GM19463 (cell line): Measurements from ENCODE around the gene C1QTNF12.
"Not testable (repeated sequence)": the region's sequence is repeated elsewhere in the genome, so short reads cannot be mapped to it uniquely, and the experiment has no call there.

Experiments
- ATAC-seq: cut with Tn5 transposase; IDR thresholded peaks from one replicate; pipeline ENCODE4 v1.9.1; 2021; ENCODE audit warnings: mild to moderate bottlenecking, moderate library complexity; ENCODE audit not compliant: unreplicated experiment

The C1QTNF12 gene

DNA sequence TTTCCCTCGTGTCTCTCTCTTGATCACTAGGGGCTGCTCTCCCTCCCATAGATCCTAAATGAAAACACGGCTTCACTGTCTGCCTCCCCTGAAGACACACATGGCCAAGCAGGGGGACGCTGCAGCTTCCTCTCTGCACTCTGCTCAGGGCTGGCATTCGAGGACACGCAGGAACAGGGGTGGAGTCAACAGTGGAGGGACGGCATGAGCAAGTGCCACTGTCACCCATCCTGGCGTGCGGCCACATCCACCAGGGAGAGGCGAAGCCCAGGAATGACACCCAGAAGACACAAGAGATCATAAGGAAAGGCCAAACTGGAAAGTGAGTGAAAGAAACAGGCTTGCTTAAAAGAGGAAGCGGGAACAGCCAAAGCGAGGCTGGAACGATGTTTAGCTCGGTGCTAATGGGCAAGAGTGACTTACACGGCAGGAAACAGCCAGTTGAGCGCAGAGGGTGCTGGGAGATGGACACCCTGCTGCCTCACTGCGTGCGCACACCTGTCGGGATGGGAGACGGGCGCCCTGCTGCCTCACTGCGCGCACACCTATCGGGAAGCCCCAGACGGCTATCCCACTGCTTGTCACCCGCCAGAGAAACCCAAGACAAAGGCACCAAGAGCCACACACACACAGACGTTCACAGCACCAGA, 13.6 kb upstream of the C1QTNF12 start:
- no peak for ATAC-seq

DNA sequence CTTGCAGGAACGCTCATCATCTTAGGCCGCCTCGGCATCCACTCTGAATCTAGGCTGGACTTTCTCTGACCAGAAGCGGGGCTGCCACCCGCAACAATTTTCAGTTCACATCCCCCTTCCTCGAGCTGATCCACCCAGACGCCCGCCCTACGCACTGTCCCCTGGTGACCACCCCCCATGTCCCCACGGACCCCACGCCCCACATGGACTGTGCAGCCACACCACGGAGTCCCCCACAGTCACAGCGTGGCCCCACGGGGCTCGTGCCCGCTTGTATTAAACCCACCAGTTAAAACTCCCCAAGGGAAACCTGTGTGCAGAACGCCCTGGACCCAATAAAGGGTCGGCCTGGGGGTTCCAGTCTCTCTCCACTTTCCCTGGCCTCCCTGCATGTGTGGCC, 13.0 kb upstream of the C1QTNF12 start:
- ATAC-seq, result no peak

DNA sequence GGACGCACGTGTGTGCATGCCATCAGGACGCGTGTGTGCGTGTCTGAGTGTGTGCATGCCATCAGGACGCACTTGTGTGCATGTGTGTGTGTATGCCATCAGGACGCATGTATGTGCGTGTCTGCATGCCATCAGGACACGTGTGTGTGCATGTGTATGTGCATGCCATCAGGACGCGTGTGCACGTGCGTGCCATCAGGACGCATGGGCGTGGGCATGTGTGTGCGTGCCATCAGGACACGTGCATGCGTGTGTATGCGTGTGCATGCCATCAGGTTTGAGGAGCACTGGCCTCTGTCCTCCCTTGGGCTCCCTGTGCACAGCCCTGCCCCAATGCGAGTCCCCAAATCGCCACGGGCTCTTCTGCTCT, 12.6 kb upstream of the C1QTNF12 start:
- ATAC-seq, result no peak

DNA sequence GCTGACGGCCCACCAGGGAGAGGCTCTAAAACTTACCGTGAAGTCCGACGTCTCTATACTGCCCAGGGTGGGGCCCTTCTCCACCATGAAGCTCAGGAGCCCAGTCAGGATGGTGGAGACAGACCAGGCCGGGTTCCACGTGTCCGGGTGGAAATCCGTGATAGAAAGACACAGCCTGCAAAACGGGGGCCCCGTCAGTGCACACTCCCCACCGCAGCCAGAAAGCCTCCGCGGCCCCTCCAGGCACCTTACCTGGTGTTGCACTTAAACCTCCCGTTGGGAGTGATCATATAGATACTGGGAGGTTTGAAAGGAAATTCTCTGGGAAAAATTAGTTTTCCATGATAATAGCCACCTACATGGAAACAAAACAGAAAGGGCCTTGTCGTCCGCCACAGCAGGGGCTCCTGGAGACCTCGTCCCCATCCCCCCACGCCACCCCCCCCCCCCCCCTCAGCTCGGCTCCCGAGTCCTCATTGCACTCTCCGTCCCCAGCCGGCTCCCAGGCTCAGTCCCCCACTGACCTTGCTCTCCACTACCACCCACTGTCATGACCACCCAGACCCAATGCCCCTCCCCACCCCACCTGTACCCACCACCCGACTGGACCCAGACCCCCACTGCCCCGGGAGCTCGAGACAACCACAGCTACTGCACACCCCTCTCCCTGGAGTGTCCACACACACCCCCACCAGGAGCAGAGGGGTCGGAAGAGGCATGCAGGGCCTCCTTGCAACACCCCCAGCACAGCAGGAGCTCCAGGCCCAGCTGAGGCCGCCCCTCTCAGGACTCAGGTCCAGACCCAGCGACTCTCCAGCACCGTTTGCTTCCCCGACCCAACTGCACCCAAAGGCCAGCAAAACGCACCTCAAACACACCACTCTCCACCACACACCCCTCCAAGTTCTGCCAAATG, 10.7 kb upstream of the C1QTNF12 start:
- ATAC-seq, result no peak

DNA sequence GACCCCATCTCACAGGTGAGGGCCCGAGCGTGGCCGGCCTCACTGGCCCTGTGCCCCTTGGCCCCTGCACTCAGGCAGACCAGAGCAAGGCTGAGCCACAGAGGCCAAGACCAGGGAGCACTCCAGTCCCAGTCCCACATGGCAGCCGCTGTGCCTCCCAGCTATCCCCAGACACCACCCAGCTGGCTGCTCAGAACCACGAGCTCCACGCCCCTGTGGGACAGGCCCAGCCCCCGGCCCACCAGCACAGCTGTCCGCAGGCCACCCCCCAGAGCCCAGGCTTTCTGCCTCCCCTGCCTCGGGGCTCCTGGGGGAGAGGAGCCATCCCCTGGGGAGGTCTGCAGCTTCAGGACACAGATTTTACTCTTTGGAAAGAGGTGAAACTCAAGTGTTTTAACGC, 9.1 kb upstream of the C1QTNF12 start:
- no peak for ATAC-seq

DNA sequence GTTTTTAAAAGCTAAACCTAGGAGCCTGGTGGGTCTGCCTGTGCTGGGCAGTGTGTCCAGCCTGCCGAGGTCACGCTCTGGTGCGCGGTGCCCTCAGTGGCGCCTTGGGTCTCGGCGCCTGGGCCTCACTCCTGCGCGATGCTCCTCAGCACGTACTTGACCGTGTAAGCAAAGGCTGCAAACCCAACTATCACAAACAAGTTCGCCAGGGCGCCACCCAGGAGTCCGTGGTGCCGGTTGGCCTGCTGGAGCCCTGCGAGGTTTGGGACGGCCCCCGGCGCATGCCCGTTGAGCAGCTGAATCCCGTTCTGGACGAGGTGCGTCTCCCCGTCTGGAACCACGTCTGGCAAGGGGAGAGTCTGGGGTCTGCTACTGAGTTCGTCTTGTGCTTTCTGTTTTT, 8.6 kb upstream of the C1QTNF12 start:
- no peak for ATAC-seq

DNA sequence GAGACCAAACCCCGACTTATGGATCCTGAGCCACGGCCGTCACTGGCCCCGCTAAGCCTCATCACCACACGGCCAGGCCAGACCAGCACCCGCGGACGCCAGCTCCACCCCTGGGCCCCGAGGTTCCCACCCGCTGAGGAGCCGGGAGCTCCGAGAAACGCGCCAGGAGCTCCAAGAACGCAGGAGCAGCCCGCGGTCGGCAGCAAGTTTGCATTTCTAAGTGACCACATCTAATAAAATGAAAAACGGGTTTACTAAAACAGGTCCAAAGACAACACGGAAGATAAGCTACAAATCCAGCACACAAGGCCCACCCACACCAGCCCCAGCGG, 8.1 kb upstream of the C1QTNF12 start:
- no peak for ATAC-seq

DNA sequence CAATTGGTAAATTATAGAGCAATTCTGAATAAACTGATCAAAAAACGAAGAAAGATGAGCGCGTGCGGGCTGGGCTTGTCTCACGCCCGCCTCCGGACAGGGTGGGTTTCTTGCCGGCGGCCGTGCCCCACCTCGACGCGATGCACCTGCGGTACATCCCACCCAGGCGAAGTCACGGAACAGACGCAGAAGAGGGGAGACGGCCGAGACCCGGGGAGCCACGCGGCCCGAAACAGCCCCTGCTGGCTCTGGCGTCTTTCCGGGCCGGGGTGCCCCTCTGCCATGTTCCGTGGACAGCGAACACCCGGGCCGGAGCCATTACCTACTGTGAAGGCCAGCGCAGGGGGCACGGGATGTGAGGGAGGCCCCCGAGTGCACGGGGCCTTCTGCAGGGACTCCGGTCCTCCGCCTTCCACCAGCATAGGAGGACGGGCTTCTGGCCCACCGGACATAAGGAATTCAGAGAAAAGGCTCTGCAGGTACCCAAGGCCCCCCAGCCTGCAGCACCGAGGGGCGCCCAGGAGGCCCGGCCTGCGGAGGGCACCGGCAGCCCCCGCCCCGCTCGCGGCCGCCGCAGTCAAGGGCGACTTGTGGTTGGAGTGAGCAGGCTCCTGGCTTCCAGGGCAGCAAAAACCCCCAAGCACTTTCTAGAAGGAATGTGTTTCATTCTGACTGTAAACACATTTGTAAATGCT, 7.6 kb upstream of the C1QTNF12 start:
- no peak for ATAC-seq

DNA sequence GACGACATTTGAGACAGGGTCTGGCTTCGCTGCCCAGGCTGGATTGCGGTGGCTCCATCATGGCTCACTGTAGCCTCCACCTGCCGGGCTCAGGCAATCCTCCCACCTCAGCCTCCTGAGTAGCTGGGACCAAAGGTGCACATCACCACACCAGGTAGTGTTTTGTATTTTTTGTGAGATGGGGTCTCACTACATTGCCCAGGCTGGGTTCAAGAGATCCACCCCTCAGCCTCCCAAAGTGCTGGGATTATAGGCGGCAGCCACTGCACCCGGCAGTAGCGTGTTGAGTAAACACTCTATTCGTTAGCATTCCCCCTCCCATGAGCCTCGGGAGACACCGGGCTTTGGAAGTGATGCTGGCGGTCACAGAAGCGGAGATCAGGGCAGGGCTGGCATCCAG, 6.8 kb upstream of the C1QTNF12 start:
- ATAC-seq, result no peak

DNA sequence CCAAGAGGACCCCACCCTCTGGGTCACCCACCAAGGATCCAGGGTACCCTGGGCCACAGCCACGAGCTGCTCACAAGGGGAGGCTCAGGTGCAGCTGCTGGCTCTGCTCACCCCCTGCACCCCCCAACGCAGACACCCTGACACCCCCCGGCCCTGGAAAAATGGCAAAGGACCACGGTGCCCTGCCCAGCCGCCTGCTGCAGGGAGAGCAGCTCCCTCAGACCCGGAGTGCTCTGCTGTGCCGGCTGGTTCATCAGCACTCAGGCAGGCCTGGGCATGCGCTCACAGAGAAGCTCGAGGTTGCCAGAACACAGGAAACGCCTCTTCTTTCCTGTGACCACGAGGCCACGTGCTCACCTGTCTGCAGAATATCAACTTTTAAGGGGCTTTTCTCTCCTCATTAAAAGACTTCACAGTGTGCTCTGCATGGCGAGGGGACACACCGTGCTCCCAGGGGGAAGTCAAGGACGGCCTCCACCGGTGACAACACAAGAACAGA, 4.3 kb upstream of the C1QTNF12 start:
- no peak for ATAC-seq

DNA sequence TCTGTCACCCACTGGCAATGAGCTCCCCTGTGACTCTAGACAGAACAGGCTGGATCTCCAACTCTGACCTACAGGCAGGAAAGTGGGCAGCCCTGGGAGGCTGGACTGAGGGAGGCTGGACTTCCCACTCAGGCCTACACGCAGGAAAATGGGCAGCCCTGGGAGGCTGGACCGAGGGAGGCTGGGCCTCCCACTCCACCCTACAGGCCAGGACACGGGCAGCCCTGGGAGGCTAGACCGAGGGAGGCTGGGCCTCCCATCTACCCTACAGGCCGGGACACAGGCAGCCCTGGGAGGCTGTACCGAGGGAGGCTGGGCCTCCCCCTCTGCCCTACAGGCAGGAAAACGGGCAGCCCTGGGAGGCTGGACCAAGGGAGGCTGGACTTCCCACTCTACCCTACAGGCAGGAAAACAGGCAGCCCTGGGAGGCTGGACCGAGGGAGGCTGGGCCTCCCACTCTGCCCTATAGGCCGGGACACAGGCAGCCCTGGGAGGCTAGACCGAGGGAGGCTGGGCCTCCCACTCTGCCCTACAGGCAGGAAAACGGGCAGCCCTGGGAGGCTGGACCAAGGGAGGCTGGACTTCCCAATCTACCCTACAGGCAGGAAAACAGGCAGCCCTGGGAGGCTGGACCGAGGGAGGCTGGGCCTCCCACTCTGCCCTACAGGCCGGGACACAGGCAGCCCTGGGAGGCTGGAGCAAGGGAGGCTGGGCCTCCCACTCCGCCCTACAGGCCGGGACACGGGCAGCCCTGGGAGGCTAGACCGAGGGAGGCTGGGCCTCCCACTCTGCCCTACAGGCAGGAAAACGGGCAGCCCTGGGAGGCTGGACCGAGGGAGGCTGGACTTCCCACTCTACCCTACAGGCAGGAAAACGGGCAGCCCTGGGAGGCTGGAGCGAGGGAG, 1.7 kb upstream of the C1QTNF12 start:
- not testable (repeated sequence) for ATAC-seq

DNA sequence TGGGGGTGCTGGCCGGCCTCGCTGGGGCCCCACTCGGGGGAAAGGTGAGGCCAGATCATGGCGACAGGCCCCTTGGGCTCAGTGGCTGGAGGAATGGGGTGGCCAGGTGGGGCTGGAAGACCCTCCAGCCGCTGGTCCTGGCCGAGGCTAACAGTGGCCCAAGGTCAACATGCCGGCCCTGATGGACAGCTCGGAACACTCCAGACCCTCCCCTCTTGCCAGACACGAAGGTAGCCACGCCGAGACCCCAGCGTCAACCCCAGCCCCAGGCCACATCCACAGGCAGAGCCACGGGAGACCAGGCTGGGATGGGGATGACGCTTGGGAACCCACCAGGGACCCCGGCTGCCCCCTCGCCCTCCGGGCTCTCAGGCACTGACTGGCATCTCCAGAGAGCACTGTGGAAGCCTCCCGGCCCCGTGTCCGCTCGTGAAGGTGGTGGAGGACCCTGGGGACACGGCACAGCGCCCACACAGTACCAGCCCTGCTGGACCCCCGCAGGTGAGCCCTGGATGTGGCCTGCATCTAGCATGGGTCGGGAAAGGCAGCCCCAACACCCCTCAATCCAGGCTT, 905 bp upstream of the C1QTNF12 start:
- ATAC-seq, result no peak

DNA sequence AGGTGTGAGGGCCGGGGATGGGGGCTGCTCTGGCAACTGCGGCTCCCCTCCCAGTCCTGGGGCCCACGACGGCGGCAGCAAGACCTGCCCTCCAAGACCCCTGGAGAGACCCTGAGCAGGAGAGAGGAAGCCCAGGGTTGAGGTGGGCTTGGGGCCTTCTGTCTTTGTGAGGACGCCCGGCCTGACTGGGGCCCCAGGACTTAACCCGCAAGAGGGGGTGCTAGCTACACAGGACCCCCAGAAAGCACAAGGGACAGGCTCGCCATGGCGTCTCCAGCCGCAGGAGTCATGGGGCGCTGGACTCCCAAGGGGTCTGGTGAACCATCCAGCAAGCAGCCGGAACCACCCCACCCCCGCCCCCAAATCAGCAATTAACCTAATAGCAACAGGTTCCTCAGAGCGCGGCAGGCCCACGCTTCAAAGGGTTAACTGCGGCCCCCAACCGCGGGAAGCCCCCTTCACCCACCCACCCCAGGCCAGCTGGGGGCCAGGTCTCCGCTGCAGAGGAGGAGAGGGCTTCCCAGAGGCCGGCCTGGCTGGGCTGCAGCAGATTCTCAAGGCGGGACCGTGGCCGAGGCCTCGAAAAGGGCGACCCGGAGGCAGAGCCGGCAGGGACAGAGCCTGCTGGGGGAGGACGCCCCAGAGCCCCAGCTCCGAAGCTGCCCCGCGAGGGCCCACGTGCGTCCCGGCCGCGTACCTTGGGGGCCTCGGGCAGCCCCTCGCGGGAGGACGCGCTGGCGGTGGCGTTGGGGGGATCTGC, 525 bp downstream of the C1QTNF12 start:
- no peak for ATAC-seq

DNA sequence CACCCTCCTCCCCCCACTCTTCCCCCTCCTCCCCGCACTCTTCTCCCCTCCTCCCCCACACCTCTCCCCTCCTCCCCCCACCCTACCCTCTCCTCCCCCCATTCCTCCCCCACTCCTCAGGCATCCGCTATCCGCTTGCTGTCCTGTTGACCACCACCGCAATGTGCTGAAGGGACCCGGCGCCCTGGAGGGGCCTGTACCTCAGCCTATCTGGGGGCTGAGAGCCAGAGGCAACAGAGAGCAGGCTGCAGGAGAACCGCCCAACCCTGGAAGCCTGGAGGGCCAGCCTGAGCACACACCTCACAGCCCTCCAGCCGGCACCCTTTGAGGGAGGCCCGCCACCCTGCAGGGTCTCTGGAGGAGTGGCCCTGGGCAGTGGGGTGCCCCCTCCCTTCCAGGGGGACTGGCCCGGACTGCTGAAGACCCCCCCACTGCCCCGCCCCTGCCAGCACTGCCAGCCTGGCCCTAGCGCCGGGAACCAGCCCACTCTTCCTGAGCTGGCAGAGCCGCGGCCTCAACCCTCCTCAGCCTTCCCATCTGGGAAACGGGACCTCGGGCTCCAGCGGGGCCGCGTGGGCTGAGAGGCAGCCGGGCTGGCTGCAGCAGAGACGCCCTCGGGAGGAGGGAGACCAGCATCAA, 1.2 kb downstream of the C1QTNF12 start:
- ATAC-seq, result no peak

DNA sequence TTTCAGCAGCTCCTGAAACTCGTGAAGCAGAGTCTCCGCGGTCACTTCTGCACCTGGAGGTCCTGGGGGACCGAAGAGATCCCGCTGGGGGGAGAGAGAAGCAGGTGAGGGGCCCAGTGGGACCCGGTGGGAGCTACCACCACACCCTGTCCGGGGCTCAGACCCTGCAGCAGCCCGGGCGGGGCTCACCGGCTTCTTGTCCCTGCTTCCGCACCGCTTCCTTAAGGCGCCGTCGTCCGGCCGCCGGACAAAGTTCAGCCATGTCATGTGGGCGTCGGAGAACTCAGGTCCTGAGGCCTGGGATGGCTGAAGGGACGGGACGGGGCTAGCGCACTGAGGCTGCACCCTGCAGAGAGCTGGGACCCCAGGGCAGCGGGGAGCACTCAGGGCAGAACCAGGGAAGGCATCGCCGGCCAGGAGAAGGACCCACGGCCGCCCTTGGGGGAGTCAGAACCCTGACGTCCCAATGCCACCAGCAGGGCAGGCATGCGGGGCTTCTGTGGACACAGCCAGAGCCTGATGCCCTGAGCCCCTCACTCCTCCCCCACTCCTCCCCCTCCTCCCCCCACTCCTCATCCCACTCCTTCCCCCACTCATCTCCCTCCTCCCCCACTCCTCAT, 2.2 kb downstream of the C1QTNF12 start:
- ATAC-seq, result no peak

DNA sequence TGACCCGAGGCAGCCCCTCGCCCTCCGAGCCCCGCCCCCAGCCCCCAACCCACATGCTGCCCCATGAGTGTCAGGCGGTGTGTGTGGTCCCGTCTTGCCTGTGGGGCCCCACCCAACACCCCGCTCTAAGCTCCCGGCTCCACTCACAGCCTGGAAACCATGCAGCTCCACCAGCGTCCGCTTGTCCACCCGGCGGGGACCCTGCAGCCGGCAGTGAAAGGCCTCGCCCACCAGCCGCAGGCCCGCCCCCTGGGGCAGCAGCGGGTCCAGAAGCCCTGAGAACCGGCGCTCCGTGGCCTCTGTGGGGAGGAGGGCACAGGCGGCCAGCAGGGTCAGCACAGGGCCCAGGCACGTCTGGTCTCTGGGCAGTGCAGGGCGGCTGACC, 2.7 kb downstream of the C1QTNF12 start:
- no peak for ATAC-seq

DNA sequence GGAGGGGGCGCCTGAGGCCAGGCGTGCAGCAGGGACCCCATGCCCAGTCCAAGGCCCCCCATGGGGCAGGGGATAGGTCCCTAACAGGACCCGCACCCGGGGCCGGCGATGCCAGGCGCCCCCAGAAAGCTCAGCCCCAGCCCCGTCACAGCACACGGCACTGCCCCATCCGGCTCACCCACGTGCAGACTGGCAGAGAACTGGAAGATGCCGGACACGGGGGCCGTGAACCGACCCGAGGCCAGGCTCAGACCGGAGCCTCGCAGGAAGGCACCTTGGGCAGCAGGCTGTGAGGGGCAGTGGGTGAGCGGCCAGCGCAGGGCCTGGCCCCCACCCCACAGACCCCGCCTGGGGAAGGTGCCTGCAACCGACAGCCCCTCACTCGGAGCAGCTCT, 3.3 kb downstream of the C1QTNF12 start:
- no peak for ATAC-seq

DNA sequence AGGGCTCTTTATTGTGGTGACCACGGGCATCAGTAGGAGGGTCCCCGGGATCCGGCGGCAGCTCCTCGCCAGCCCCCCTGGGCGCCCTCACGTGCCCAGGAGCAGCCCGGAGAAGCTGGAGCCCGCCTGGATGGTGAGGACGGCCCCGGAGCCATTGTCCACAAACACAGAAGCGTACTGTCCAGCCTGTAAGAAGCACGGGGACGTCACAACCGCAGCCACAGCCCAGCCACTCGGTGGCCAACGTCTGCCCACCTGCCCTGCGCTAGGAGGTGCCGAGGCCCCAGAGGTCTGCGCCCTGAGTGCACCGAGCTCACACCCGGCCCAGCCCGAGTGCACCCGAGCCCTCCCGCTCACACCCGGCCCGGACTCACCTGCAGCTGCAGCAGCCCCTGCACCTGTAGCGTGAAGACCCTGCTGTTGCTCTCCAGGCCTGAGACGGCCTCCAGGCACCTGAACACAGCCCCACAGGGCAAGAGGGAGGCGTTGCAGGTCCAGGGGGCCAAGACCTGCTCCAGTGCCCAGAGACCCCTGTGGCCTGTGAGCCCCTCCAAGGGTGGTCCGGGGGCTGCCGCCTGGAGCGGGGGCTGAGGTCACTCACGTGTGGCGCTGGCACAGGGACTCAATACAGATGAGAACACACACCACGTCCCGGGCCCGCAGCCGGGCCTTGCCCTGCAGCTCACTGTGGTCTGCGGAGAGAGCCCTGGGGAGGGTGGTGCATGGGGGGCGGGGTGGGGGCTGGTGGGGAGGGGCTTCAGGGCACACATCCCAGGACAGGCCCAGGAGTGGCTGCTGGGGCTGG, 3.9 kb downstream of the C1QTNF12 start:
- ATAC-seq, result no peak
